Lower lobe of right lung (tissue), 2 donors: Measurements from ENCODE around the gene HYKK. TPM values are rescaled to one million over a fixed set of nuclear protein-coding genes. Genes with fewer than 3 reads are reported as not detected.

Experiments used
- ATAC-seq, 2 donors: fragments of 200-7000 bp; cut with Tn5 transposase; one replicate each; pipeline ENCODE4 v1.9.1; 2020 to 2022; ENCODE audit warnings: mild to moderate bottlenecking in 2 of 2, moderate library complexity in 2 of 2
- DNase-seq: peaks from one replicate; pipeline ENCODE4 v3.0.0-alpha.2; 2020
- H3K27ac ChIP-seq: fragments of 200-600 bp; one replicate; pipeline ENCODE4 v1.8.0; 2022
- H3K27me3 ChIP-seq: fragments of 200-600 bp; one replicate; pipeline ENCODE4 v1.8.0; 2022; ENCODE audit warnings: low read depth
- H3K36me3 ChIP-seq: fragments of 200-600 bp; one replicate; pipeline ENCODE4 v1.8.0; 2022; ENCODE audit warnings: mild to moderate bottlenecking
- H3K4me1 ChIP-seq: fragments of 200-600 bp; one replicate; pipeline ENCODE4 v1.8.0; 2022
- H3K4me3 ChIP-seq: fragments of 200-600 bp; one replicate; pipeline ENCODE4 v1.8.0; 2022; ENCODE audit warnings: mild to moderate bottlenecking
- H3K9me3 ChIP-seq: fragments of 200-600 bp; one replicate; pipeline ENCODE4 v1.8.0; 2022
- intact Hi-C: fragments of 100-400 bp; cut with DNase I; formaldehyde crosslinking; loops from one replicate; pipeline ENCODE4 v1.11.0; 2022
- total RNA-seq: library from RNA; stranded (reverse); fragmentation: NEBNext Ultra II Directional; extraction: Animal tissue kit (Norgen Biotek cat#: 25700); gene quantifications from one replicate; pipeline ENCODE4 v1.2.1, GENCODE V29; 2021
- TF ChIP-seq, protein P1 (sequence below): fragments of 200-600 bp; IDR thresholded peaks from one replicate; pipeline ENCODE4 v1.8.0; 2022; ENCODE audit warnings: antibody characterized with exemption, mild to moderate bottlenecking
- donor health status: DM: no; HTN: yes; CAD: no; lungs with severe emphysema.

Gene HYKK
- total RNA-seq, 1 donor from 2014 or later = 4.1 TPM

DNA sequence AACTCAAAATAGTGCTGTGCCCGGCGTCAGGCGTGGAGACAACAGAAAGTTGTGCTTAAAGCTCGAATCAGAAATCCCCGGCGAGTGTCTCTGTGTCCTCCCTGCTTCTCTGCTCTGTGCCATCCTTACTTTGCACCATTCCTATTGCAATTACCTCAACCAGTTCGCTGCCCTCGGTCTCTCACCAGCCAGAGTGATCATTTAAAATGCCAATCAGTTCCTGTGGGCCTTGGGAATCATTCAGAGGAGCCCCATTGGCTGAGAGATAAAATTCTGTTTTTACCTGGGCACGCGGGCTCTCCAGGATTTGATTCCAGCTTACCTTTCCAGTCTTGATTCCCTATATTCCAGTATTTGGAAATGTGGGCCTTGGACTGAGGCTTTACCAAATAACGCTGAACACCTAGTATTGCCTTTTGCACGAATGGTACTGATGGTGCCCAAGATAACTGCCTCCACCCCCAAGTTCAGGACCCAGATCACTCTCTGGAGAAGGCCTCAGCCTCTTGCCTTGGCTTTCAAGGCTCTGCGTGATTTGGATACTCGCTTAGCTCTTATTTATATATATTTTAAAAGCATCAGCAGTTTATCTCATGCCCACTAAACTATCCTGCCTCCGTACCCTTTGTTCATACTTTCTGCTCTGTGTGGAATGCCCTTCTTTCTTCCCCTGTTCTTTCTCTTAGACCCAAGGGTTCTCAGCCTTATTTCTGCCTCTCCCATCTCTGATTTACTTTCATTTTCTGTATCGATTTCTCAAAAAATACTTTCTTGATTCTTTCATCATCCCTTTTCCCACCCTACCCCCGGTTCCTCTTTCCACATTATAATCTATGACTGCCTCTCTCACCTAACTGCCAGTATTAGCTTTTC is 33.7 kb downstream of the HYKK start:
- Histone ChIP-seq H3K4me3 (peak overlapping the region; percentile 89), H3K36me3 (peaks cover 43% of the 10 kb centered on the region), H3K4me1 (peaks cover 25% of the 10 kb centered on the region), H3K27me3 (no peaks in the 10 kb centered on the region), H3K27ac (peak overlapping the region; percentile 93), H3K9me3 (no peaks in the 10 kb centered on the region)
- DNase-seq (no peak), ATAC-seq (peak in 1 of 2 donors; percentile 3)
- intact Hi-C loops = no loop called here
- TF ChIP-seq, protein P1, sequence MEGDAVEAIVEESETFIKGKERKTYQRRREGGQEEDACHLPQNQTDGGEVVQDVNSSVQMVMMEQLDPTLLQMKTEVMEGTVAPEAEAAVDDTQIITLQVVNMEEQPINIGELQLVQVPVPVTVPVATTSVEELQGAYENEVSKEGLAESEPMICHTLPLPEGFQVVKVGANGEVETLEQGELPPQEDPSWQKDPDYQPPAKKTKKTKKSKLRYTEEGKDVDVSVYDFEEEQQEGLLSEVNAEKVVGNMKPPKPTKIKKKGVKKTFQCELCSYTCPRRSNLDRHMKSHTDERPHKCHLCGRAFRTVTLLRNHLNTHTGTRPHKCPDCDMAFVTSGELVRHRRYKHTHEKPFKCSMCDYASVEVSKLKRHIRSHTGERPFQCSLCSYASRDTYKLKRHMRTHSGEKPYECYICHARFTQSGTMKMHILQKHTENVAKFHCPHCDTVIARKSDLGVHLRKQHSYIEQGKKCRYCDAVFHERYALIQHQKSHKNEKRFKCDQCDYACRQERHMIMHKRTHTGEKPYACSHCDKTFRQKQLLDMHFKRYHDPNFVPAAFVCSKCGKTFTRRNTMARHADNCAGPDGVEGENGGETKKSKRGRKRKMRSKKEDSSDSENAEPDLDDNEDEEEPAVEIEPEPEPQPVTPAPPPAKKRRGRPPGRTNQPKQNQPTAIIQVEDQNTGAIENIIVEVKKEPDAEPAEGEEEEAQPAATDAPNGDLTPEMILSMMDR = no peak

- ATAC-seq (no peak), DNase-seq (no peak)
- intact Hi-C loops = no loop called here
- TF ChIP-seq, protein P1 = no peak
- H3K27me3 ChIP-seq = no peaks in the 10 kb centered on the region
- H3K9me3 ChIP-seq = no peaks in the 10 kb centered on the region
- H3K36me3 ChIP-seq = peaks cover 49% of the 10 kb centered on the region
- H3K27ac ChIP-seq = no peak overlapping the region
- H3K4me1 ChIP-seq = peaks cover 25% of the 10 kb centered on the region
- H3K4me3 ChIP-seq = peak overlapping the region; percentile 89
Measured at GRCh38 chr15:78541744-78542034, 34.3 kb downstream of the HYKK start.

GRCh38 chr15:78542647-78543046 is 35.3 kb downstream of the HYKK start:
- Histone ChIP-seq H3K36me3 (peaks cover 59% of the 10 kb centered on the region), H3K4me3 (peak overlapping the region; percentile 18), H3K27ac (no peak overlapping the region), H3K9me3 (no peaks in the 10 kb centered on the region), H3K27me3 (no peaks in the 10 kb centered on the region), H3K4me1 (peaks cover 25% of the 10 kb centered on the region)
- TF ChIP-seq, protein P1 = no peak
- ATAC-seq = peak; percentile 44 to 51
- intact Hi-C loops = no loop called here
- DNase-seq = no peak

DNA sequence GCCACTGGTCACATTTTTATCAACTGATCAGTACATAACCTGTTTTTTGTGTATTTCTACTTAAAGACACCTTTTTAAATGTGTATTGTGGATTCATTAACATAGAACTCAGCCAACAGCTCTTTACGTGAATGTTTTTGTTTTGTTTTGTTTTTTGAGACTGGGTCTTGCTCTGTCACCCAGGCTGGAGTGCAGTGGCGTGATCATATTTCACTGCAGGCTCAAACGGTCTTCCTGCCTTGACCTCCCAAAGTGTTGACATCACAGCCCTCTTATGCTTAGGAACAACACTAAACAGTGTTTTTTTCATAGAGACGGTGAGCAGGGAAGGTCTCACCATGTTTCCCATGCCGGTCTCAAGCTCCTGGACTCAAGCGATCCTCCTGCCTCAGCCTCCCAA is 42.8 kb downstream of the HYKK start:
- TF ChIP-seq, protein P1 = no peak
- Histone ChIP-seq H3K27me3 (no peaks in the 10 kb centered on the region), H3K27ac (no peak overlapping the region), H3K36me3 (peaks cover 59% of the 10 kb centered on the region), H3K4me3 (no peak overlapping the region), H3K9me3 (no peaks in the 10 kb centered on the region), H3K4me1 (no peaks in the 10 kb centered on the region)
- ATAC-seq (no peak), DNase-seq (no peak)
- intact Hi-C loops = no loop called here

DNA sequence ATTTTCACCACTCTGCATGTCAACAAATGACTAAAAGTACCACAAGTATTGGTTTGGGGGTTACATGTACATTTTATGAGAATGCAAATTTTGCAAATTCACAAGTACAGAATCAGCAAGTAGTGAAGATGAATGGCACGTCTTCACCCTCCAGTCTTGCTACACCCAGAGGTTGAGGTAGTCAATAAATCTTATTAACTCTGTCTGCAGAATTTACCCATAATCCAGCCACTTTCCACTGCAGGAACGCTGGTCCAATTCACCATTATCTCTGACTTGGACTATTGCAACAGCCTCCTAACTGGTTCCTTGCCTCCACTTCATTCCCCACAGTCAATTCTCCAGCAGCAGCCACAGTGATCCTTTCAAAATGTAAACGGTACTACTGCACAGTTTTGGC is 43.4 kb downstream of the HYKK start:
- Histone ChIP-seq H3K36me3 (peaks cover 53% of the 10 kb centered on the region), H3K4me1 (no peaks in the 10 kb centered on the region)

More for the DNA sequence above, 43.4 kb downstream of the HYKK start:
- ATAC-seq = no peak
- no peak for DNase-seq
- H3K27me3 ChIP-seq = no peaks in the 10 kb centered on the region
- no peak overlapping the region for H3K27ac ChIP-seq
- no peak overlapping the region for H3K4me3 ChIP-seq
- H3K9me3 ChIP-seq = no peaks in the 10 kb centered on the region
- TF ChIP-seq, protein P1 = no peak
- intact Hi-C loops = no loop called here
